Bone marrow (tissue), 2 donors: ENCODE measurements around the gene PRSS8.
A peak's percentile ranks its signal among the peaks of the same experiment; 100 is the strongest.

Experiments
- DNase-seq, 2 donors: peaks; one replicate each; lab custom pipeline; 2025; lab: John Stamatoyannopoulos, UW

PRSS8 gene

DNA sequence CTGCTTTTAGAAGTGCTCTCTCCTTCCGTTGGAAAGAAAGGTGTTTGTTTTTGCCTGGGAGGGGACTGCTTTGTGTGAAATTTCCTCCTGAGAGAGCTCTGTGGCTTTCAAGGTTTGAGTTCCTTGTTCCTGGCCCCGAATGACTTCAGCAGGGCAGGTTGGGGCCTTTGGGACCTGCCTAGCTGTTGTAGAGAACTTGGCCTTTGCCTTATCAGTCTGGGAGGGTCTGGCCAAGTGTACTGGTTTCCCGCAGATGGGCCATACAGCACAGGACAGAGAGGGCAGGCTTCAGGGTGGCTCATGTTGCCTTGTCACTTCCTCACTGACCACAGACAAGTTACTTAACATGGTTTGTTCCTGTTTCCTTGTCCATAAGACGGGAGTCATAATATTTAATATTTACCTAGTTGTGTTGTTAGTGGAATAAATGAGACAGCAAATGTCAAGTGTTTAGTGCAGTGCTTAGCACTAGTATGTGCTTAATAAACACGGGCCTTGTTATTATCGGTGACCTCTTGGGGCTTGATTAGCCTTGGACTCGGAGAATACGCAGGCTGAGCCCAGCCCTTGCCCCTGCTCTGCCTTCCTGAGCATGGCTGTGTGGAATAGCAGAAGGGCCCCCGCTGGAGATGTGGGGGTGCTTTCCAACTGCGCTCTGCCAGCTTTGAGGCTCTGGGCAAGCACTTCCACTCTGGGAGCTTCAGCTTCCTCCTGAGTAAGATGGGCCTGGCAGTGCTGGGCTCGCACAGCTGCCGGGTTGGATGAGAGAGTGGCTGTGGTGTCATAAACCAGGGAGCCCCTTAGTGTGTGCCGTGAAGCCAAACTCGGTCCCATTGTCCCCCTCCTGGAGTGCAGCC lies 6.6 kb downstream of the PRSS8 start:
- DNase-seq, result peak; percentile 59 to 78

DNA sequence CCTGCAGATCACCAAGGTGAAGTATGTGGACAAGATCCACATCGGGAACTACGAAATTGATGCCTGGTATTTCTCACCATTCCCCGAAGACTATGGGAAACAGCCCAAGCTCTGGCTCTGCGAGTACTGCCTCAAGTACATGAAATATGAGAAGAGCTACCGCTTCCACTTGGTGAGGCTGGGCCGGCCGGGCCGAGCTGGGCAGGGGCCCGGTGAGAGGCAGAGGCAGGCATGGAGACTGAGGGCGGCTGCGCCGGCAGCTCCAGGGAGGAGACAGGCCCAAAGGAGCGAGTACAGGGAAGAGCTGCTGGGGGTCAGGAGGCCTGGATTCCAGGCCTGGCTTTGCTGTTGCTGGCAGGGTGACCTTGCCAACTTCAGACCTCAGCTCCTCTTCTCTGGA lies 8.3 kb downstream of the PRSS8 start:
- DNase-seq, result no peak

DNA sequence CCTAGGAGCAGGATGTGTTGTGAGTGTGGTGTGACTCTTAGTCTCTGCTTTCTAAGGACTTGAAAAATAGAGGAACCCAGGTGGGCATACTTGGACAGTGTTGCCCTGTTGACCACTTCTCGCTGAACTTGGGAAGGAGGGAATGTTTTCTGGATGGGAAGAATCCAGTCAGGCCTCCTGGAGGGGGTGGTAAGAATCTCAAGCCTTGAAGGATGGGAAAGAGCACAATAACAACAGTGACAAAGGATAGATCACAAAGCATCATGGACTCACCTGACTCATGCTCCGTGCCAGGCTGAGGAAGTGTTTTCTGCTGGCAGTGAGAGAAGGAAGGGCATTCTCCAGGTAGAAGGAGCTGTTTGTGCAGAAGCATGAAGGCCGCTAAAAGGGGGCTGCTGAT lies 9.7 kb downstream of the PRSS8 start:
- DNase-seq, result no peak

DNA sequence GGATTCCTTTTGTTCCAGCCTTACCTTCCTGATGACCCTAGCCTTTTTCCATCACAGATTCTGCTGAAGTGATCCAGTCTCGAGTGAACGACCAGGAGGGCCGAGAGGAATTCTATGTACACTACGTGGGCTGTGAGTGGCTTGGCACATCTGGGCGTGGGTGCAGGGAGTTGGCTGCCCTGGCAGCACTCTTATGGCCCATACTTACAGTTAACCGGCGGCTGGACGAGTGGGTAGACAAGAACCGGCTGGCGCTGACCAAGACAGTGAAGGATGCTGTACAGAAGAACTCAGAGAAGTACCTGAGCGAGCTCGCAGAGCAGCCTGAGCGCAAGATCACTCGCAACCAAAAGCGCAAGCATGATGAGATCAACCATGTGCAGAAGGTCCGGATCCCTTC lies 15.4 kb downstream of the PRSS8 start:
- DNase-seq, result no peak

DNA sequence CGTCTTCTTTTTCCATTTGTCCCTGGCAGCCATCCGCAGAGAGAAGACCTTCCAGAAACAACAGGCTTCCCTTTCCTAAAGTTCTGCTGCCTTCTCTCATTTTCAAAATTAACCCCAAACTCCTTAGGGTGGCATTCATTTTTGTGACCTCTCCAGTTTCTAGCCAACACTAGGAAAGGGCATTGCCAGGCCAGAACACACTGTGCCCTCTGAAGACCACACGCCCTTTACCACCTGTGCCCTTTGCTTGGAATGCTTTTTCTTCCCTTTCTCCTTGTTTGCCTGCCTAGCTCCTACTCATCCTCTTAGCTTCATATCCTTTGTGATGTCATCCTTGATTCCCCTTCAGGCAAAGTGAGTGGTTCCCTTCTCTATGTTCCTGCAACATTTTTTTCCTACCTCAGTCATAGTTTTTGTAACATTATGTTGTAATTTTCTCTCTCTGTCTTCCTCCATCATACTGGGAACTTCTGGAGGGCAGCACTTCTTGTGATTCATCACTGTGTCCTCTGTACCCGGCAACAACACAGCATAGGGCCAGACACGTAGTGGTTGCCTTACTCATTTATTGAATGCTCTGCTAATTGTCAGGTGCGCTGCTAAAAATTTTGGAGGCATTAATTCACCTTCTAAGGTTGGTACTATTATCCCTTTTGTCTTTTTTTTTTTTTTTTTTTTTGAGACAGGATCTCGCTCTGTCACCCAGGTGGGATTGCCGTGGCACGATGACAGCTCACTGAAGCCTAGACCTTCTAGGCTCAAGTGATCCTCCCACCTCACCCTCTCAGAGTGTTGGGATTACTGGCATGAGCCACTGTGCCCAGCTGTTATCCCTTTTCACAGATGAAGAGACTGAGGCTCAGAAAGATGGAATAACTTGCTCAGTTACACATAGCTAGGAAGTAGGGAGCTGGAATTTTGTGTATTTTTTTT lies 17.0 kb downstream of the PRSS8 start:
- DNase-seq, result no peak

DNA sequence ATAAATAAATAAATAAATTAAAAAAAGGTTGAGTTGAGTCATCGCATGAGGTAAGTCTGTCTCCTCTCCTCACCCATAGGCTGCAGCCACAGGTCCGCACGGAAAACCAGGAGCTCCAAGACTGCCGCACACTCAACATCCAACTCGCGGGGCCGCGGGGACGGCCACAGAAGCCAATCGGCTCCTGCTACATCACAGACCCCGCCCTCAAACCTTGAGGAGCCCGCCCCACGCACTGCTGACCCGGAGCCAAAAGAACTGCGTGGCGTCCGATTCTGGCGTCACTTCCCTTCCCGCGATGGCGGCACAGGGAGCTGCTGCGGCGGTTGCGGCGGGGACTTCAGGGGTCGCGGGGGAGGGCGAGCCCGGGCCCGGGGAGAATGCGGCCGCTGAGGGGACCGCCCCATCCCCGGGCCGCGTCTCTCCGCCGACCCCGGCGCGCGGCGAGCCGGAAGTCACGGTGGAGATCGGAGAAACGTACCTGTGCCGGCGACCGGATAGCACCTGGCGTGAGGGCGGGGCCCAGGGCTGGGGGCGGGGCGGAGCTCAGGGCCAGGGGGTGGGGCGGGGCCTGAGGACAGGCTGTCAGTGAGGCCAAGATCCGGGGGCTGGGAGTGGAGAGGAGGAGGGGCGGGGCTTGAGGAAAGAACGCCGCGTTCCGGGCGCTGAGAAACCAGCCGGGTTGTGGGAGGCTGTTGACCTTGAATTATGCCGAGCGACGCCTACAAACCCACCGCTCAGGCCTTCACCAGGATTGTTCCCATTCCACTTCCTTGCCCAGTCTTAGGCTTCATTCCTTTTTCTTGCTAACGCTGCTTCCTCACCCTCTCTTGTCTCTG lies 17.9 kb downstream of the PRSS8 start, which contains the start of gene KAT8:
Gene KAT8 (plus strand): TSS at position 281 of the 839 bp plus-strand sequence. CDS start 18 bp downstream, at position 299.
- DNase-seq, result peak; percentile 96 to 97

DNA sequence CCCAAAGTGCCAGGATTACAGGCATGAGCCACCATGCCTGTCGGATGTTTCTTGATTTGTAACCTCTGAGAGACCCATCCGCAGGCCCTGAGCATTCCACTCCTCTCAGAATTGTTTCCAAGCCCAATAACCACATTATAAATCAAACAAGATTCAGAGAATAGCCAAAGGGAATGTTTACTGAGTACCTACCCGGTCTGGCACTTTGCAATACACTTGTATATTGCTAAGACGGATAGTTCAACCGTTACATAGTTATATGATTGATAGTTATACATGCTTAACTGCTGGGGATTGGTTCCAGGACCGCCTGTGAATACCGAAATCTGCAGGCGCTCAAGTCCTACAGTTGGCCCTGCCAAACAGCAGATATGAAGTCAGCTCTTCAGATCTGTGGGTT lies 21.1 kb downstream of the PRSS8 start:
- DNase-seq, result no peak

DNA sequence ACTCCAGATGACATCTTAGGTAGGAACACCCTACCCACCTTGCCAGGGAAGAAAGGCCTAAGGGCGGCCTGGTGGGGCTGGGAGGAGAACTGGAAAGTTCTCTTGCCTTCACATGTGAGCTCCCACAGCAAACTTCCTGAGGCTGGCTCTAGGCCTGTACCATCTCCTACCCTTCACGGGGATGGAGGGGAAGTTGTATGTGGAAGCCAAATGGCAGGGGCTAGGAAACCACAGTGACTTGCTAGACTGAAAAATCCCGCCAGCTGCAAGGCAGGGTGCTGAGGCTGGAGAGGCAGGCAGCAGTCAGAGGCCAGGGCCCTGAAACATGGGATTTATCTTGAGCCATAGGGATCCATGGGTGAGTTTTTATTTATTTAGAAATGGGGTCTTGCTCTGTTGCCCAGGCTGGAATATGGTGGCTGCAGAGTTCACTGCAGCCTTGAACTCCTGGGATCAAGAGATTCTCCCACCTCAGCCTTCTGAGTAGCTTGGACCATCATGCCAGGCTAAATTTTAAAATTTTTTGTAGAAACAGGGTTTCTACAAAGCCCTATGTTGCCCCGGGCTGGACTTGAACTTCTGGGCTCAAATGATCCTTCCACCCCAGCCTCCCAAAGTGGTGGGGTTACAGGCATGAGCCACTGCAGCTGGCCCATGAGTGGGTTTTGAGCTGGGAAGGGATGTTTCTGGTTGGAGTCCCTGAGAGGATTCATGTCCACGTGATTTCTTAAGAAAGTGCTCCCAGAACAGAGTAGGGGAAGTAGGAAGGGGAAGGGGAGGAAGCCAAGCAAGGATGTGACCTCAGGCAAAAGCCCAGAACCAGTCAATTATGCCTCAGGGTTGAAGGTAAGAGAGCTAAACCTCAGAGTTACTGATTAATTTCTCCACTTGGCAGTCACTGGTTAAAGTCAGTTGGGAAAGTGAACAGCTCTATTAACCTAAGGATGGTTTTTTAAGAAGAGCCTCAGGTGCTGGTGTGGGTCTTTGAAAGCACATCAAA lies 22.1 kb downstream of the PRSS8 start:
- DNase-seq, result peak; percentile 14 to 71

DNA sequence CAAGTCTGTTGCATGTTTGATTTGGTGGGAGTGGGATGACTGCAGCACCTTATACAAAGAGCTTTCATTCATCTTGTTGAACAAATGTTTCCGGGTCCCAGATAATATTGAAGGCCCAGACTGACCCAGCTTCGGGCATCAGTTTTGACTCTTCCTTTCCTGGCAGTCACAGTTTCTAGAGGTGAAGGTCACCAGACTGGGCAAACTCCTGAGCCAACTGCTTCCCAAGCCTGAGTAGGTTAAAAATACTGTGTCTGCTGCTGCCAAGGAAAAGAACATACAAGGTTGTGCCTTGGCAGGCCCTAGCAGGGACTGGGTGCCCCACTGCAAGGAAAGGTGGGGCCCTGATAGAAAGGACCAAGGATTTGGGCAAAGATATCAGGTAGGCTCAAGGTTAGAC lies 22.8 kb downstream of the PRSS8 start:
- DNase-seq, result no peak

DNA sequence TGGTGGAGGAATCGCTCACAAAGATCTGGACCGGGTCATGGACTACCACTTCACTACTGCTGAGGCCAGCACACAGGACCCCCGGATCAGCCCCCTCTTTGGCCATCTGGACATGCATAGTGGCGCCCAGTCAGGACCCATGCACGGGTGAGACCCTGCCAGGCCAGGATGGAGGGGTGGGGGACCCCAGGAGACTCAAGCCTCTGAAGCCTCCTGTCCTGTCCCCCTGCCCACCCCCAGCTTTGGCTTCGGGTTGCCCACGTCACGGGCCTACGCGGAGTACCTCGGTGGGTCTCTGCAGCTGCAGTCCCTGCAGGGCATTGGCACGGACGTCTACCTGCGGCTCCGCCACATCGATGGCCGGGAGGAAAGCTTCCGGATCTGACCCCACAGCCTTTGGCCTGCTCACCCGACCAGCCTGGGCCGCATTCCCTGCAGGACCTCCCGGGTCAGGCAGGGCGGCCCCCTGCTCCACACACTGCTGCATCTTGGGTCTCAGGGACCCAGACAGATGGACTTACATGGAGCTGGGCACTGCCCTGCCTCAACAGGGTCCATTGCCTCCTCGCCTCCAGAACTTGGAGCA lies 23.6 kb downstream of the PRSS8 start:
- DNase-seq, result no peak

DNA sequence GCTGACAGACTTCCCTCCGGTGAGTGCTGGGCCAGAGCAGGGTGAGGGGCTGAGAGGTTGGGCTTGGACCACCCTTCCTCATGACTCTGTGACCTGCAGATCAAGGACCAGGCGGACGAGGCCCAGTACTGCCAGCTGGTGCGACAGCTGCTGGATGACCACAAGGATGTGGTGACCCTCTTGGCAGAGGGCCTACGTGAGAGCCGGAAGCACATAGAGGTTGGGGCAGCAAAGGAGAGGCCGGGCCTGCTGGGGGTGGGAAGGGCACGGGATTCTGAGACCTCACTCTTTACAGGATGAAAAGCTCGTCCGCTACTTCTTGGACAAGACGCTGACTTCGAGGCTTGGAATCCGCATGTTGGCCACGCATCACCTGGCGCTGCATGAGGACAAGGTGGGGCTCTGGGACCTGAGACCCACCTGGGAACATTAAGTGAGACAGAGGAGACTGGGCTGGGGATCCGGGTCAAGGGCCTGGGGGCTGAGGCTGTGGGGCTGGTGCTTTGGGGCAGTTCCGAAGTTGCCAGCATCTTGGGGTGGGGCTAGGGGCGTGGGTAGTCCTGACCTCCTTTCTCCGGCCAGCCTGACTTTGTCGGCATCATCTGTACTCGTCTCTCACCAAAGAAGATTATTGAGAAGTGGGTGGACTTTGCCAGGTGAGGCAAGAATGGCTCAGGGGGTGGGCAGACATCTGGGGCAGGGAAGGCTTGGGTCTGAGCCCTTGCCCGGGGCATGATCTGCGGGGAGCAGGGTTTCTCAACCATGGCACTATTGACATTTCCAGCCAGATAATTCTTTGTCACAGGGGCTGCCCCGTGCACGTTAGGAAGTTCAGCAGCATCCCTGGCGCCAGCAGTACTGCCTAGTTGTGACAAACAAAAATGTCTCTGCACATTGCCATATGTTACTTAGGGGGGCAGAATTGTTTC lies 25.2 kb downstream of the PRSS8 start:
- DNase-seq, result no peak

DNA sequence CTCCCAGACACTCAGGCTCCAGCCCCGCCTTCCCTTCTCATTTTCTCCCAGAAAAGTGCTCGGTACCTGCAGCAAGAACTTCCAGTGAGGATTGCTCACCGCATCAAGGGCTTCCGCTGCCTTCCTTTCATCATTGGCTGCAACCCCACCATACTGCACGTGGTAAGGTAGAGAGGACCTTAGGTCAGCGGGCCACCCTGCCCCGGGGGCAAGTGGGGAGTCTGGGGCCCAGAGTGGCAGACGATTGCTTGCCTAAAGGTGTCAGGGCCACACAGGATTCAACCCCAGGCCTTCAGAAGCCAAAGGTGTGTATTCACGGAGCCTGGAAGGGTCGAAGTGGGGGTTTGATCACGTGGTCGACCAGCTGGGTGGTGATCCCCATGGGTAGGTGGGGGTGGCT lies 25.9 kb downstream of the PRSS8 start:
- DNase-seq, result no peak

DNA sequence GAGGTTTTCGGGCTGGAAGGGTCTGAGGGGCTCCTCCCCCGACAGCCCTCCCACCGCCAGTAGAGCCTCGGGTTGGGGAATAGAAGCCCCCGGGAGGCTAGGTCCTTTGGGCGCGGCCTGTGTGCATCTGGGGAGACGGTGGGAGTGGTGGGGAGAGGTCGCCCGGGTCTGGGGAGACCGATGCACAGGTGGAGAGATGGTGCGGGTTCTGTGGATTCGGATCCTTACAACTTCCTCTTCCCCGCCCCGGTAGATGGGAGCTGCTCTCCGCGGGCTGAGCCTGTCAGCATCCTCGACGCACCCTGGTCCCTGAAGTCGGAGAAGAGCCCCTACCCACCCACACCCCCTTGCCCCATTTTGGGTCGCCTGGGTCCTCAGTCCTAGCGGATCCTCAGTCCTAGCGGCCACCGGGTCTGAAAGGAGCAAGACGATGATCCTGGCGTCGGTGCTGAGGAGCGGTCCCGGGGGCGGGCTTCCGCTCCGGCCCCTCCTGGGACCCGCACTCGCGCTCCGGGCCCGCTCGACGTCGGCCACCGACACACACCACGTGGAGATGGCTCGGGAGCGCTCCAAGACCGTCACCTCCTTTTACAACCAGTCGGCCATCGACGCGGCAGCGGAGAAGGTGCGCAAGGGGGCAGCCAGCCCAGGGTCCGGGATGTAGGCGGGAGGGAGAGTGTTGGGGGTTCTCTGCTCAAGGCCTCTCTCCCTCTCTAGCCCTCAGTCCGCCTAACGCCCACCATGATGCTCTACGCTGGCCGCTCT lies 26.6 kb downstream of the PRSS8 start:
- no peak for DNase-seq

DNA sequence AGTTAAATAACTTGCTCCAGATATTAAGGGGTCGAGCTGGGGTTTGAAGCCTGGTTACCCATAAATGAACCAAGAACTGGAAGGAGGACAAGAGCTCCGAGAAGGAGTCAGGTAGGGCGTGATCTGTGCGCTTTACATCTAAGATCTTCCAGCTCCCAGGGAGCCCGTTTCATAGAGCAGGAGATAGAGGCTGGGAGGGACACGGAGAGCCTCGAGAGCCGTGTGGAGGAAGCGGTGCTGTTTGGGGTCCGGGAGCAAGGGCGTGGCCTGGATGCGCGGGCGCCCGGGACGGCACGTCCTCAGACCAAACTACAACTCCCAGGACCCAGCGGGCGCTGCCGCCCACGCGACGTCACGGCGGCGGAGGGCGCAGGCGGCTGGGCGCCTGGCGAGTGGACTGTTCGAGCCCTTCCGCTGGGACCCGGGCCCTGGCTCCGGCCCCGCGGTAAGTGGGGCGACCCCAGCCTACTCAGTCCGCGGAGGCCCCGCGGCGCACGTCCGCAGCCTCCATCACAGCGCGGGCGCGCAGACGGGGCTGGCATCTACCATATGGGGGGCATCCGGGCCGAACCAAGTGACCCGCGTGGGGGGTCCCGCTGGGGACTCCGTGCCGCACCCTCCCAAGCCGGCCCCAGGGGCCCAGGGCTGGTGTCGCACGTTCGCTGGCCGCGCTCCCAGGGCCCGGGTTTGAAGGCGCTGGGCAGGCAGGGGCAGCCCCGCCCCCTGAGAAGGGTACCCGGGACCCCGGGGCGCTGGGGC lies 27.3 kb downstream of the PRSS8 start, which contains the start of gene BCKDK:
Gene BCKDK (plus strand): TSS at position 352 of the 759 bp plus-strand sequence. CDS start 838 bp downstream, outside the sequence.
- peak; percentile 20 to 22 for DNase-seq

DNA sequence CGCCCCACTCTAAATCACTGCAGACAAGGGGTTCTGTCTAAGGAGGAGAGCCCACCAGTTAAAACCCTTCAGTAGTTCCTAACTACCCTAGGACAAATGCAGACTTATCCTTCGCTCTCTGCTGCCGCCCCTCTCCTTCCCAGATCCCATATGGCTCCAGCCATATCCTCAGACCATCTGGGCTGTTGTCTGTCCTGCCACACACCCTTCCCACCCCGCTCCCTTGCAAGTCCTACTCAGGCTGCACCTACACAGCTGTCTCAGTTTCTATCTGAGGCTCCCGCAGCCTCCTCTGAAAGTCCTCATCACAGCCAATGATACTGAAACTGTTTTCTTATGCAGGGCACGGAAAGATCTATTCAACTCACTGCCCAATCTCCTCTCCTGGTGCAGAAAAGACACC lies 28.1 kb downstream of the PRSS8 start:
- no peak for DNase-seq

DNA sequence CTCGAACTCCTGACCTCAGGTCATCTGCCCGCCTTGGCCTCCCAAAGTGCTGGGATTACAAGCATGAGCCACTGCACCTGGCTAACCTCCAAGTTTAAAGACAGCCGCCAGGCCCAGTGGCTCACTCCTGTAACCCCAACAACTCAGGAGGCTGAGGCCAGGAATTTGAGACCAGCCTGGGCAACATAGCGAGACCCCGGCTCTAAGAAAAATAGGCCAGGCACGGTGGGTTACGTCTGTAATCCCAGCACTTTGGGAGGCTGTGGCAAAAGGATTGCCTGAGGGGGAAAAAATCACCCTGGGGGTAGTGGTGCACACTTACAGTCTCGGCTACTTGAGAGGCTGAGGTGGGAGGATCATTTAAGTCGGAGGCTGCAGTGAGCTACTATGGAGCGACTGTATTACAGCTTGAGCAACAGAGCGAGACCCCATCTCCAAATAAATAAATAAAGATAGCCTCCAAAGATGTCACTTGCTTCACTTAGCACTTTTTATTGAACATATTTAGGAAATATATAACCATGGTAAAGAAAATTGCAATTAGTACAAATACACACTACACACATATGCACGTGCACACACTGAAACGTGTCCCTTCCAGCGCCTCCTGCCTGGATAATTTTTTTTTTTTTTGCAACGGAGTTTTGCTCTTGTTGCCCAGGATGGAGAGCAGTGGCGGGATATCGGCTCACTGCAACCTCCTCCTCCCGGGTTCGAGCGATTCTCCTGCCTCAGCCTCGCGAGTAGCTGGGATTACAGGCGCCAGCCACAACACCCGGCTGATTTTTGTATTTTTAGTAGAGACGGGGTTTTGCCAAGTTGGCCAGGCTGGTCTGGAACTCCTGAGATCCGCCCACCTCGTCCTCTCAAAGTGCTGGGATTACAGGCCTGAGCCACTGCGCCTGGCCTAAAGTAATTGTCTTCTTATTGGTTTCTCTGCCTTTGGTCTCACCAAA lies 28.7 kb downstream of the PRSS8 start:
- DNase-seq, result no peak
